ENCODE measurements around the gene GAR1.
"Not testable (repeated sequence)": the region's sequence is repeated elsewhere in the genome, so short reads cannot be mapped to it uniquely, and the experiment has no call there.

GAR1 gene

DNA sequence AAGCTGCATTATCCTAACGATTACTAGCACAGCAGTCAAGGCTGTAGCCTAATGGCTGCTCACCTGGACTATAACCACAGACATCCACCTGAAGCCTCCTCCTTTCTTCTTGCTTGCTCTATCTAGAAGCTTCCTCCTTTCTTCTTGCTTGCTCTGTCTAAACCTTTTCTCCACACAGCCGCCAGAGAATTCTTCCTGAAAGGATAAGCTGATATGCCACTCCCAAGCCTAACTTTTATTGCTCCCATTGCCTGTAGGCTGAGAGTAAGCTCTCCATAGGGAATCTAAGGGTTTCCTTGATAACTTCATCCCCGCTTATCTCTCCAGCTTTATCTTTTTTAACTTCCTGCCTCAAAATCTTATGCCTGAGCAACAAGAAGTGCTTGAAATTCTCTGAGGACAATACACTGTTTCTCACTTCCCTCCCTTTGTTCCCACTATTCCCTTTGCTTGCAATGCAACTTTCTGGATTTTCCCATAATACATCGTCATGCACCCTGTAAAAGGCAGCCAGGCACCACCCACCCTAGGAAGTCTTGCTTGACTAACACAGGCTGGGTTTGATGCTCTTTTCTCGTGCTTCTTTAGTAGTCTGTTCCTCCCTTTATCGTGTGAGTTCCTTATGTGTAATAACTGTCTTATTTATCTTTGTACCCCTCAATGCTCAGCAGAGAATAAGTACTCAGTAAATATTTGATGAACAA is 31.0 kb downstream of the GAR1 start:
- no peak for DNase-seq (ENCODE audit: low read depth)

GRCh38 chr4:109847896-109848442 is 32.4 kb downstream of the GAR1 start, which contains the start of gene LRIT3:
Gene LRIT3, plus strand, starts transcription at chr4:109848107. Its CDS starts 95 bp downstream, at chr4:109848202.
- no peak for DNase-seq (ENCODE audit: low read depth)

DNA sequence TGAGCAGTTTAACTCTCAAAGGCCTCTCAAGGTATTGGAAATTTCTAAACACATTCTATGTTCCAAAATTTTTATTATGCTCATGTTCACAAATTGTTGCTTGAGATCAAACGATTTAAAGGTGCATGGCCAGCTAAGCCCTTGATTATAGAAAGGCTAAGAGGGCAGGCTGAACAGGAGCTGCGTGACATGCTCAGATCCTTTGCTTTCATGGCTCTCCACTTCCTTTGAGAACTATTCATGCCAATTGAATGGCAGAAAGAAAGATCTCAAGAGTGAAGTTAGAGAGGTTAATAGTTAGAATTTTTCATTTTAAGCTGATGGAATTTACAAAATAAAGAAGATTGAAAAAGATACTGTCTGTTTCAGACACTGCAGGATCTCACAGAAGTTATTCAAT is 32.9 kb downstream of the GAR1 start:
- no peak for DNase-seq (ENCODE audit: low read depth)

DNA sequence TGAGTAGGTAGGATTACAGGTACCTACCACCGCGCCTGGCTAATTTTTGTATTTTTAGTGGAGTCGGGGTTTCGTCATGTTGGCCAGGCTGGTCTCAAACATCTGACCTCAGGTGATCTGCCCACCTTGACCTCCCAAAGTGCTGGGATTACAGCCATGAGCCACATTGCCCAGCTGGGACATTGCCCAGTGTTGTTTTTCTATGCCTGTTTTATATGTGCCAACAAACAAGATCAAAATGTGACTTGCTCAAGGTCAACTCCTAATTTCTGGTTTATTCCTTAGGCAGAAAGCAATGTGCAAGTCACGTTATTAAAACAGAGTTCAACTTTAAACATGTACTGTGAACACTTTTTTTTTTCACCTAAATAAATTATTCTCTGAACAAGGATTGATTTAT is 35.0 kb downstream of the GAR1 start:
- no peak for DNase-seq (ENCODE audit: low read depth)

GRCh38 chr4:109859426-109860300 is 44.1 kb downstream of the GAR1 start:
- DNase-seq (ENCODE audit: low read depth): not testable (repeated sequence)

- DNase-seq (ENCODE audit: low read depth): no peak
Observed at GRCh38 chr4:109861271-109861670, 45.7 kb downstream of the GAR1 start.

DNA sequence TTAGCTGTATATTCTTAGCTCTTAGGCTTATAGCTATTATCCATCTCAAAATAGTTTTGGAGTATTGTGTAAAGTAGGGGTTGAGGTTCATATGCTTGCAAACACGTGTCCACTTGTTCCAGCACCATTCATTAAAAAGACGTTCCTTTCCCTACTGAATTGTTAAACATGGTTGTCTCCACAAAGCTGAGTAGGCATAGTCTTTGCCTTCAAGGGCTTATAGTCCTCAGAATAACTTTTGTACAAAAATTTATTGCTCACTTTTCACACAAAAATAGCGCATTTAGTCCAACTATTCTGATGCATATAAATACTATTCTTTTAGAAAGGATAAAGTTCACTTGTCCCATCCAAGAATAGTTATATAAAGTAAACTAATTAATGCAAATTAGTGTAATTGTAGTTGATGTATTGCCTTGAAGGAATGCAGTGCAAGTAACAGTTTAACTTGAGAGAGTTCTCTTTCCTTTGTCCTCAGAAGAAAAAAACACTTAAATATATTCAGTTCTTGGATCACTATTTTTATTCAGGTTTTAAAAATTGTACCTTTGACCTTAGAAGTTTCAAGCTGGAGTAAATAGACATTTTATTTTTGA is 46.5 kb downstream of the GAR1 start:
- DNase-seq (ENCODE audit: low read depth): no peak

- DNase-seq (ENCODE audit: low read depth): no peak
Observed at GRCh38 chr4:109864134-109864533, 48.6 kb downstream of the GAR1 start.

- DNase-seq (ENCODE audit: low read depth): no peak
Observed at GRCh38 chr4:109870061-109870460, 54.5 kb downstream of the GAR1 start.

DNA sequence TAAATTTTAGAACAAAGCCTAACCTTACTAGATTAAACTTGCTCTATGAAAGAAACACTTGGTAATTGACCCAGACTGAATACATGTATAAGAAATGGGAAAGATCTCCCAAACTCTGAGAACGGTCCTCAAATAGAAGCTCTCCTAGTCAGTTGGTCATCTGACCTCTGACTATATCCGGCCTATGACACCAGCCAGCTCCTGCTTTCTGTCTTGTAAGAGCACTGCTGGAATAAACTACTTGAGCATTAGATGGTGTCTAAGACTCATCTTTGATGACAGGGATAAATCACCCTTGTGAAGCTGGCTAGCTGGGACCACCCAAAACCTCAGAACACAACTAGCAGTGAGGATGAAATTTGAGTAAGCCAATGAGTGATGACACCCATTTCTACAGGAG is 56.5 kb downstream of the GAR1 start:
- no peak for DNase-seq (ENCODE audit: low read depth)

DNA sequence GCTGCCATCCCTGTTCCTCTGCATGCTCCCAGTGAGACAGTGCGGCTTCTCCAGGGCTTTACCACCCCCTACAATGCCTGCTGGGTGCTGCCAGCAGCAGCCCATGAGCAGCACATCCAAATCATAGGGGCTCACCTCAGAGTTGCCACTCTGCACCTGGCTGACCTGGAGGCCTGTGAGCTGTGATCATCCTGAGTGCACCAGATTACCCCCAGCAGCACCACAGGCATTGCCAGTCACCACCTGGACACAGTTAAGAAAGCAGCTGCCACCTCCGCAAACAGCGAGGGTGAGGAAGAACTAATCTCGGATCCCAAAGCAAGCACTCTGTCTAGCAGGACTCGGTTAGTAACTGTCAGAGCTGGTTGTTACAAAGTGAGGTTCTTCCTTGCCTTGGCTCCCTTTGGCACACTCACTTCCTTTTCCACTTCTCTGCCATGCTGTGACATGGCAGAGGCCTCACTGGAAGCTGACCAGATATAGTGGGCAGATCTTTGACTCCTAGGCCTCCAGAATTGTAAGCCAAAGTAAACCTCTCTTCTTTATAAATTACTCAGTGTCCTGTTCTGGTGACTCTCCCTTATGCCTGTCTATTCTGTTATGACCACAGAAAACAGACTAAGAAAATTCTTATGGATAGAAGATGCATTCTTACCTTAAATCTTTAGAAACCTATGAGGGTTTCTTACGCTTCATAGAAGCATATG is 57.5 kb downstream of the GAR1 start:
- DNase-seq (ENCODE audit: low read depth): no peak

DNA sequence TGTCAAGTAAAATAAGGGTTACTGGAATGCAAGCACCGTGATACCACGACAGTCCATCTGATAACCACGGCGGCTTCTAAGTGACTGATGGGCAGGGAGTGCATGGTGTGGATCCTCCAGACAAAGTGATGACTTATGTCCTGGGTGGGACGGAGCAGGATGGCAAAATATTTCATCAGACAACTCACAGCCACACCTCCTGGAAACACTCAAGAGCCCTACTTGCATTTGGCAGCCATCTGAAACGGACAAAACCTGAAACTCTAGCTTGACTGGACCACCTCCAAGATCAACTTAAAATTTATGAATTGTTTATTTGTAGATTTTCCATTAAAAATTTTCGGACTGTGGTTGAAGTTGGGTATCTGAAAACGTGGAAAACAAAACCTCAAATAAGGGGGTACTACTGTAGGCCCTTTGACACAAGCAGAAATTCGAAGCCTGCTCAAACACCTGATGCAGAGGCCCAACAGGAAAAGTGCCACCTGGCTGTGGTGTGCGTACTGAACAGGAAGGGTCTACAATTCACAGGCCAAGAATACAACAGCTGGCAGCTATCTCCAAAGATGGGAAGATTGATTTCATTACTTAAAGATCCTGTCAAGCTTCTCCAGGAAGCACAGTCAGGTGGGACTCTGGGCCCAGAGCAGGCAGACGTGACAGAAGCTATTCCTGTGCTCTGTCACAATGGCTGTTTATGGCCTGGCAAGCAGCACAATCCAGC is 58.4 kb downstream of the GAR1 start:
- no peak for DNase-seq (ENCODE audit: low read depth)

Measured in iris pigment epithelial cell (primary cell).